Activated T-helper 17 cell treated with anti-CD3 and anti-CD28 coated beads, Interleukin-2, amount 50 U/mL, for 72 hours (primary cell): ENCODE results near the gene SERP2. TPM values are rescaled to one million over a fixed set of nuclear protein-coding genes. Genes with fewer than 3 reads are reported as not detected.

ENCODE experiments used
- ATAC-seq: fragments of 150-1000 bp; cut with Tn5 transposase; replicated peaks from 2 replicates; pipeline ENCODE4 v1.10.0; 2021; ENCODE audit warnings: mild to moderate bottlenecking, moderate library complexity
- H3K27ac Mint-ChIP-seq: one replicate; pipeline ENCODE4 v1.8.0; 2022; ENCODE audit warnings: mixed read lengths
- H3K27me3 Mint-ChIP-seq: one replicate; pipeline ENCODE4 v1.8.0; 2022; ENCODE audit warnings: mixed read lengths
- H3K36me3 Mint-ChIP-seq: one replicate; pipeline ENCODE4 v1.8.0; 2022; ENCODE audit warnings: low read depth, mild to moderate bottlenecking, mixed read lengths
- H3K4me1 Mint-ChIP-seq: one replicate; pipeline ENCODE4 v1.8.0; 2022; ENCODE audit warnings: mixed read lengths
- H3K4me3 Mint-ChIP-seq: one replicate; pipeline ENCODE4 v1.8.0; 2022; ENCODE audit warnings: mild to moderate bottlenecking, mixed read lengths
- H3K9me3 Mint-ChIP-seq: one replicate; pipeline ENCODE4 v1.8.0; 2022; ENCODE audit warnings: mixed read lengths
- total RNA-seq, 2 donors: library from RNA; stranded (reverse); gene quantifications; one replicate each; pipeline ENCODE4 v1.2.3, GENCODE V29; 2022

The SERP2 gene
- total RNA-seq, 2 donors from 2014 or later, result not detected

- Mint-ChIP-seq H3K27ac (no peak overlapping the region), H3K27me3 (peaks cover 17% of the 10 kb centered on the region), H3K9me3 (no peaks in the 10 kb centered on the region), H3K4me1 (no peaks in the 10 kb centered on the region), H3K36me3 (no peaks in the 10 kb centered on the region), H3K4me3 (no peak overlapping the region)
- ATAC-seq, result no peak
Measured at GRCh38 chr13:44388427-44389059, 14.9 kb downstream of the SERP2 start.

DNA sequence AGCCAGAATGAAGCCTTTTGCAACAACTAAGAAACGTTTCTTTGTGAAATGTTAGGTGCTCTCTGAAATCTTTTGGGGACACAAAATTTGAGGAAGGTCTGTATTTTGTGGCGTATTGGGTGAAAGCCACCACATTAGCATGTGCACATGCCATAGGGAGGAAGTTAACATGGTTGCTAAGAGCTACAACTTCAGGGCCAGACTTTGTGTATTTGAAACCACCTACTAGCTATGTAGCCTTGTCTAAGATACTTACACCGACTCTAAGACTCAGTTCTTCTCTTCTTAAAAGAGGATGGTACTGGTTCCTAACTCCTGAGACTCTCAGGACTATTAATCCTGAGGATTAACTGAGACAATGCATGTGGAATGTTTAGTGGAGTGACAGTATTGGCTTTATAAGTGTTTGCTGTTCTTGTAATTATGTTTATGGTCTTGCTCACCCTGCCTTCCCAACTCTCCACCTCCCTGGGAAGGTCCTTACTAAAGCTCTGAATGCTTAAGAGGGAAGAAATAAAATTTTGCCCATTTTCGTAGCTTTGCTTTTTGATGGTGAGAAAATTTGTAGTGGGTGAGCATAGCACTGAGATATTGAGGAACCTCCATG is 15.5 kb downstream of the SERP2 start:
- no peaks in the 10 kb centered on the region for H3K4me1 Mint-ChIP-seq
- H3K27me3 Mint-ChIP-seq, result peaks cover 17% of the 10 kb centered on the region
- no peaks in the 10 kb centered on the region for H3K9me3 Mint-ChIP-seq
- no peak for ATAC-seq
- H3K27ac Mint-ChIP-seq, result no peak overlapping the region
- H3K4me3 Mint-ChIP-seq, result no peak overlapping the region
- no peaks in the 10 kb centered on the region for H3K36me3 Mint-ChIP-seq

- Mint-ChIP-seq H3K4me1 (no peaks in the 10 kb centered on the region), H3K4me3 (no peak overlapping the region), H3K9me3 (no peaks in the 10 kb centered on the region), H3K27ac (no peak overlapping the region), H3K36me3 (no peaks in the 10 kb centered on the region), H3K27me3 (peaks cover 17% of the 10 kb centered on the region)
- ATAC-seq, result no peak
Measured at GRCh38 chr13:44389876-44390275, 16.3 kb downstream of the SERP2 start.

- ATAC-seq, result no peak
- no peaks in the 10 kb centered on the region for H3K4me1 Mint-ChIP-seq
- no peak overlapping the region for H3K4me3 Mint-ChIP-seq
- H3K27me3 Mint-ChIP-seq, result peaks cover 20% of the 10 kb centered on the region
- no peaks in the 10 kb centered on the region for H3K9me3 Mint-ChIP-seq
- no peak overlapping the region for H3K27ac Mint-ChIP-seq
- H3K36me3 Mint-ChIP-seq, result no peaks in the 10 kb centered on the region
Measured at GRCh38 chr13:44393391-44393790, 19.8 kb downstream of the SERP2 start.

- no peak overlapping the region for H3K27ac Mint-ChIP-seq
- no peaks in the 10 kb centered on the region for H3K36me3 Mint-ChIP-seq
- no peak overlapping the region for H3K4me3 Mint-ChIP-seq
- peaks cover 27% of the 10 kb centered on the region for H3K27me3 Mint-ChIP-seq
- H3K9me3 Mint-ChIP-seq, result no peaks in the 10 kb centered on the region
- no peaks in the 10 kb centered on the region for H3K4me1 Mint-ChIP-seq
- no peak for ATAC-seq
Measured at GRCh38 chr13:44394658-44395057, 21.0 kb downstream of the SERP2 start.

- no peak overlapping the region for H3K4me3 Mint-ChIP-seq
- H3K27ac Mint-ChIP-seq, result no peak overlapping the region
- peaks cover 24% of the 10 kb centered on the region for H3K27me3 Mint-ChIP-seq
- no peak for ATAC-seq
- H3K36me3 Mint-ChIP-seq, result no peaks in the 10 kb centered on the region
- no peaks in the 10 kb centered on the region for H3K9me3 Mint-ChIP-seq
- H3K4me1 Mint-ChIP-seq, result no peaks in the 10 kb centered on the region
Measured at GRCh38 chr13:44395976-44396694, 22.5 kb downstream of the SERP2 start.

DNA sequence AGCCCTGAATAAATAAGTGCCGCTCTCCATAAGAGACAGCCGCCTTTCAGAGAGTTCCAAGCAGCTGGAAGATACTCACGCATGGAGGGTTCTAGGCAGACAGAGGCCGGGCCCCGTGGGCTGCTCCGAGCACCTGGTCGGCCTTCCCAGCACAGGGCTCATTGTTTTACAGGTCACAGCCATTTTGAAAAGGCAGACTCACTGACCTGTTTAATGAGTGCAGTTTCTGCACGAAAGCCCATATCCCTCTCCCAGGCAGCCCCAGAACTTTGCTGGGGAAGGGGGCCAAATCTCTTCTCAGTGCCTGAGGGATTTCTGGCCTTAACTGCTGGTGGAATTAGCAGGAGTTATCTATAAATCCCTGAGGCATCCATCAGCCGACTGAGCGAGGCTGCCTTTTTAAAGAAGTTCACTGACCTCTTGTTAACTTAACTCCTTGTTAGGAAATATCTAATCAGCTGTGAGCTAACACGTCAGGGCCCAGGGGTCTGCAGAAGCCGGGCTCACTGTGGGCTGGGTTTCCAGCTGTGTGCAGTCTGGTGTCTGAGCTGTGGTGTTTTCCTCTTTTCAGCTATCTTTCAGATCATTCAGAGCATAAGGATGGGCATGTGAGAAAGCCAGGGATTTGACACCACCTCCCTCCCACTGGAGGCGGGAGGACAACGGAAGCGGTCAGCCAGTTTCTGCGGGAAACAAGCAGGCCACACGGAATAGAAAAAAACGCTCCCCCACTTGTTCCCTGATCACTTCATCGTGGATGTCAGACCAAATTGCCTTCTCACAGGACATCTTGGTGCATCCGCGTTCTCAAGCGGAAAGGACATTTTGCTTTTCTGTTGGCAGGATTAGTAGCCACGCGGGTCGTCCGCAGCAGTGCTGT is 23.3 kb downstream of the SERP2 start:
- H3K27ac Mint-ChIP-seq, result no peak overlapping the region
- no peaks in the 10 kb centered on the region for H3K4me1 Mint-ChIP-seq
- ATAC-seq, result no peak
- peaks cover 24% of the 10 kb centered on the region for H3K27me3 Mint-ChIP-seq
- H3K4me3 Mint-ChIP-seq, result no peak overlapping the region
- no peaks in the 10 kb centered on the region for H3K36me3 Mint-ChIP-seq
- no peaks in the 10 kb centered on the region for H3K9me3 Mint-ChIP-seq

- H3K4me3 Mint-ChIP-seq, result no peak overlapping the region
- H3K36me3 Mint-ChIP-seq, result no peaks in the 10 kb centered on the region
- H3K4me1 Mint-ChIP-seq, result no peaks in the 10 kb centered on the region
- no peak overlapping the region for H3K27ac Mint-ChIP-seq
- H3K27me3 Mint-ChIP-seq, result peaks cover 16% of the 10 kb centered on the region
- H3K9me3 Mint-ChIP-seq, result no peaks in the 10 kb centered on the region
- ATAC-seq, result no peak
Measured at GRCh38 chr13:44397766-44398223, 24.2 kb downstream of the SERP2 start.

DNA sequence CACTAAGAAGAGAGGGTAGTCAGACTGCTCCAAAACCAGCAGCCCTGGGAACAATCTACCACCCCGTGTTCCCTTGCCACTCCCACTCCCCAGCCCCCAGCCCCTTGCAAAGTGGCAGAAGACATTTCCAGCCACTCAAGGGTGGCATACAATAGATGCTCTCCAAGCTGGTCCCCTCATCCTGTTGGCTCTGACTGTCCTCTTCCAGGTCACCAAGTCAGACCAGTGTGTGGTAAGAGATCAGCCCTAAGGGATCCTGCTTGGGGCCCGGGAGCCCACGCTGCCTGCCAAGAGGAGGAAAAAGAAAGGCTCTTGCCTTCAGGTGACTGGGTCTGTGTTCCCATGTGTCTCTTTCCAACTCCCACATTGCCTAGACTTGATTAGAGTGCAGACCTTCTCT is 25.0 kb downstream of the SERP2 start:
- no peak for ATAC-seq
- no peak overlapping the region for H3K27ac Mint-ChIP-seq
- no peaks in the 10 kb centered on the region for H3K4me1 Mint-ChIP-seq
- H3K4me3 Mint-ChIP-seq, result no peak overlapping the region
- no peaks in the 10 kb centered on the region for H3K36me3 Mint-ChIP-seq
- no peaks in the 10 kb centered on the region for H3K9me3 Mint-ChIP-seq
- peaks cover 13% of the 10 kb centered on the region for H3K27me3 Mint-ChIP-seq

DNA sequence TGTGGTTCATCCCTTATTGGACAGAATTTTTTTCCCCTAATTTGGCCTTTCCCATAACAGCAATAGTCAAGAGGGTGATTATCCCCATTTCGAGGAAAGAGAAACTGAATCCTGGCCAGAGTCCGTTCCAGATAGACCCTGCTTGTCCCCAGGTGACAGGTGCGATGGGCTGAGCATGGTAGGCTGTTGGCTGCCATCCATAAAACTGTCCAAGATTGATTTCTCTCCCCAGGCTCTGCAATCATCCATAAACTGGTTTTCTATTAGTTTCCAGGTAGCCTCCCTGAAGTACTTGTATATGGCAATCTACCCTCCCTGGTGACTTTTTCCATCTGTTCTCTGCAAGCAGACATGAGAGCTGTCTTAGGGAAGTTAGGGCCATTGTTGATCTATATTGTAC is 25.4 kb downstream of the SERP2 start:
- Mint-ChIP-seq H3K27me3 (peaks cover 17% of the 10 kb centered on the region), H3K4me3 (no peak overlapping the region), H3K4me1 (no peaks in the 10 kb centered on the region), H3K36me3 (no peaks in the 10 kb centered on the region), H3K9me3 (no peaks in the 10 kb centered on the region), H3K27ac (no peak overlapping the region)
- ATAC-seq, result no peak

- Mint-ChIP-seq H3K27me3 (peaks cover 24% of the 10 kb centered on the region), H3K27ac (no peak overlapping the region), H3K36me3 (no peaks in the 10 kb centered on the region), H3K4me1 (no peaks in the 10 kb centered on the region), H3K4me3 (no peak overlapping the region), H3K9me3 (no peaks in the 10 kb centered on the region)
- no peak for ATAC-seq
Measured at GRCh38 chr13:44400736-44401135, 27.1 kb downstream of the SERP2 start.

GRCh38 chr13:44401577-44401976 is 28.0 kb downstream of the SERP2 start:
- Mint-ChIP-seq H3K4me3 (no peak overlapping the region), H3K36me3 (no peaks in the 10 kb centered on the region), H3K9me3 (no peaks in the 10 kb centered on the region), H3K27ac (no peak overlapping the region), H3K4me1 (no peaks in the 10 kb centered on the region), H3K27me3 (peaks cover 24% of the 10 kb centered on the region)
- no peak for ATAC-seq

GRCh38 chr13:44402899-44403445 is 29.3 kb downstream of the SERP2 start:
- H3K27me3 Mint-ChIP-seq, result peaks cover 21% of the 10 kb centered on the region
- H3K4me1 Mint-ChIP-seq, result no peaks in the 10 kb centered on the region
- no peak for ATAC-seq
- H3K4me3 Mint-ChIP-seq, result no peak overlapping the region
- H3K9me3 Mint-ChIP-seq, result no peaks in the 10 kb centered on the region
- H3K36me3 Mint-ChIP-seq, result no peaks in the 10 kb centered on the region
- H3K27ac Mint-ChIP-seq, result no peak overlapping the region

DNA sequence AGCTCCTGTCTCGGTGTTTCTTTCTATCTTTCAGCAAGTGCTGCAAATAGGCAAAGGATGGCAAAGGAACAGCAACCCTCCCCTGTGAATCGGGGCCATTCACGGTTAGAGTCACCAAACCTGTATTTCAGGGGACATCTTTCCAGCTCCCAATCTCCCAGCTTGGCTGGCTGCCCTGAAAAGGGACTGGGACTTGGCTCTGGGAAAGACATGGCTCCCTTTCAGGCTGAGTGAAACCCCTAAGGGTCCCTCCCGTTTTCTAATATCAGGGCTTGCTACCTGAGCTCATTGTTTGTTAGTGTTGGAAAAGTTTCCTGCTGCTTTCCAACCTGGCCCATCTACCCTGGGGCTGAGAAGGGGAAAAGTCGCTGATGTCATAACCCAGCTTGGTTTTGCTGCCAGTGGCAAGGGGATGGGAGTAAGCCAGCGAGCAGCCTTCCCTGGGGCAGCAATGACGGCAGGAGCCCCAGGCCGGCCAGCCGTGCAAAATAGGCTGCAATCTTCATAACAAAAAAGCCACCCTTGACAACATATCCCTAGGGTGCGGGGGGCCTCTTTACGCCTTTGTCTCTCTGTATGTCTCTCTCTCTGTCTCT is 29.9 kb downstream of the SERP2 start:
- H3K27me3 Mint-ChIP-seq, result peaks cover 21% of the 10 kb centered on the region
- no peak overlapping the region for H3K27ac Mint-ChIP-seq
- H3K36me3 Mint-ChIP-seq, result no peaks in the 10 kb centered on the region
- no peak overlapping the region for H3K4me3 Mint-ChIP-seq
- no peaks in the 10 kb centered on the region for H3K9me3 Mint-ChIP-seq
- no peaks in the 10 kb centered on the region for H3K4me1 Mint-ChIP-seq
- ATAC-seq, result no peak
